ENCODE data around the gene SEC24C.

DNA sequence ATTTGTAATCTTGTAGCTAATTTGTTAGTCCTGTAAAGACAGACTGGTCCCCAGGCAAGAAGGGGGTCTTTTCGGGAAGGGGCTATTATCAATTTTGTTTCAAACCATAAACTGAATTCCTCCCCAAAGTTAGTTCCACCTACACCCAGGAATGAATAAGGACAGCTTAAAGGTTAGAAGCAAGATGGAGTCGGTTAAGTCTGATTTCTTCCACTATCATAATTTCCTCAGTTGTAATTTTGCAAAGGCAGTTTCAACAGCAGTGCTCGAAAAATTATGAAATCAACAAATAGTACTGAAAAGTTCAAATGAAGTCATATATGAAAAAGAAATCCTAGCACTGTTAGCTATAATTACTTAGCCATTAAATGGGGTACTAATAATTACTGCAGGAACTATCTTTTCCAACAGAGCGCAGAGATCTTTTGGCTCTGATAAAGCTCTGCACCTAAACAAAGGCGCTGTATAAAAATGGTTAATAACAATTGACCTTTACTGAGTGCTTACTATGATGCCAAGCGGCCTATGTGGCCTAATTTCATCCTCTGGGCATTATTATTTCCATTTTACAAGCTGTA, 756 bp upstream of the SEC24C start:
- TF ChIP-seq, protein P1, sequence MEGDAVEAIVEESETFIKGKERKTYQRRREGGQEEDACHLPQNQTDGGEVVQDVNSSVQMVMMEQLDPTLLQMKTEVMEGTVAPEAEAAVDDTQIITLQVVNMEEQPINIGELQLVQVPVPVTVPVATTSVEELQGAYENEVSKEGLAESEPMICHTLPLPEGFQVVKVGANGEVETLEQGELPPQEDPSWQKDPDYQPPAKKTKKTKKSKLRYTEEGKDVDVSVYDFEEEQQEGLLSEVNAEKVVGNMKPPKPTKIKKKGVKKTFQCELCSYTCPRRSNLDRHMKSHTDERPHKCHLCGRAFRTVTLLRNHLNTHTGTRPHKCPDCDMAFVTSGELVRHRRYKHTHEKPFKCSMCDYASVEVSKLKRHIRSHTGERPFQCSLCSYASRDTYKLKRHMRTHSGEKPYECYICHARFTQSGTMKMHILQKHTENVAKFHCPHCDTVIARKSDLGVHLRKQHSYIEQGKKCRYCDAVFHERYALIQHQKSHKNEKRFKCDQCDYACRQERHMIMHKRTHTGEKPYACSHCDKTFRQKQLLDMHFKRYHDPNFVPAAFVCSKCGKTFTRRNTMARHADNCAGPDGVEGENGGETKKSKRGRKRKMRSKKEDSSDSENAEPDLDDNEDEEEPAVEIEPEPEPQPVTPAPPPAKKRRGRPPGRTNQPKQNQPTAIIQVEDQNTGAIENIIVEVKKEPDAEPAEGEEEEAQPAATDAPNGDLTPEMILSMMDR (conservative IDR thresholded peaks at IDR 0.05 in 1 of 2, IDR thresholded peaks at IDR 0.05 in 1 of 2; ENCODE audit: extremely low read depth in 1 of 2, insufficient read depth in 1 of 2, low read depth in 1 of 2, low read length in 2 of 2): no peak
- no peak for TF ChIP-seq EZH2 (IDR thresholded peaks at IDR 0.05; ENCODE audit: borderline replicate concordance, low read length)

All from mammary epithelial cell (primary cell).